RWPE1 (cell line): Measurements from ENCODE around the gene MPC2.

Experiments
- CTCF ChIA-PET: fragments of 350-600 bp; sonication (Branson Sonifier 250); formaldehyde crosslinking; extraction: SDS; loops from one replicate; lab custom pipeline; 2021; lab: Yijun Ruan, JAX
- POLR2A ChIA-PET: fragments of 400-600 bp; formaldehyde crosslinking; extraction: SDS; loops from one replicate; lab custom pipeline; 2020; ENCODE audit warnings: antibody characterized with exemption; ENCODE audit not compliant: low non-redundant PET; lab: Yijun Ruan, JAX
- DNase-seq: peaks from one replicate; pipeline ENCODE4 v3.0.0; 2012; ENCODE audit warnings: low spot score
- H3K27ac ChIP-seq: fragments of 450-650 bp; 2 replicates; pipeline ENCODE4 v1.5.1; 2017
- TF ChIP-seq, protein P1 (sequence below): fragments of 450-650 bp; conservative IDR thresholded peaks from 2 replicates; pipeline ENCODE4 v1.5.1; 2017; ENCODE audit warnings: low read depth, mild to moderate bottlenecking

The MPC2 gene

DNA sequence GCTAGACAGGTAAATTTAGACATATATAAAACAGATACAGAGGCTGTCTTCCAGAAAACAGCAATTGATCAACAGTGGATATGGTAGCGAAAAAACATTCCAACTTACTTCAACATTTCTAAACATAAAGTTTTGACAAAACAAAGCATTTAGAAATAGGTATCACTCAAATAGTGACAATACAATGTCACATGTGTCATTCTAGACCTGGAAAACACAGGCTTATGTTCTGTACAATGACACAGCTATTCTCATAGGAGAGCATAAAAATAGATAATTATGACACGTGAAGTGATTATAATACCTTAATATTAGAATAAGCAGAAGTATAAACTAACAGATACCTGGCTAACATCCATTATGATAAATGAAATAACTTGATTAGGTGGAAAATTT lies 8.4 kb downstream of the MPC2 start:
- no peak for DNase-seq
- ChIA-PET POLR2A (no interaction called here), CTCF (interaction anchor here (0.6 kb wide), 1 partner anchor 212 kb away, joined by 4 read pairs; no protein-coding TSS in a partner anchor)
- TF ChIP-seq, protein P1, sequence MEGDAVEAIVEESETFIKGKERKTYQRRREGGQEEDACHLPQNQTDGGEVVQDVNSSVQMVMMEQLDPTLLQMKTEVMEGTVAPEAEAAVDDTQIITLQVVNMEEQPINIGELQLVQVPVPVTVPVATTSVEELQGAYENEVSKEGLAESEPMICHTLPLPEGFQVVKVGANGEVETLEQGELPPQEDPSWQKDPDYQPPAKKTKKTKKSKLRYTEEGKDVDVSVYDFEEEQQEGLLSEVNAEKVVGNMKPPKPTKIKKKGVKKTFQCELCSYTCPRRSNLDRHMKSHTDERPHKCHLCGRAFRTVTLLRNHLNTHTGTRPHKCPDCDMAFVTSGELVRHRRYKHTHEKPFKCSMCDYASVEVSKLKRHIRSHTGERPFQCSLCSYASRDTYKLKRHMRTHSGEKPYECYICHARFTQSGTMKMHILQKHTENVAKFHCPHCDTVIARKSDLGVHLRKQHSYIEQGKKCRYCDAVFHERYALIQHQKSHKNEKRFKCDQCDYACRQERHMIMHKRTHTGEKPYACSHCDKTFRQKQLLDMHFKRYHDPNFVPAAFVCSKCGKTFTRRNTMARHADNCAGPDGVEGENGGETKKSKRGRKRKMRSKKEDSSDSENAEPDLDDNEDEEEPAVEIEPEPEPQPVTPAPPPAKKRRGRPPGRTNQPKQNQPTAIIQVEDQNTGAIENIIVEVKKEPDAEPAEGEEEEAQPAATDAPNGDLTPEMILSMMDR: no peak
- H3K27ac ChIP-seq: no peak overlapping the region

DNA sequence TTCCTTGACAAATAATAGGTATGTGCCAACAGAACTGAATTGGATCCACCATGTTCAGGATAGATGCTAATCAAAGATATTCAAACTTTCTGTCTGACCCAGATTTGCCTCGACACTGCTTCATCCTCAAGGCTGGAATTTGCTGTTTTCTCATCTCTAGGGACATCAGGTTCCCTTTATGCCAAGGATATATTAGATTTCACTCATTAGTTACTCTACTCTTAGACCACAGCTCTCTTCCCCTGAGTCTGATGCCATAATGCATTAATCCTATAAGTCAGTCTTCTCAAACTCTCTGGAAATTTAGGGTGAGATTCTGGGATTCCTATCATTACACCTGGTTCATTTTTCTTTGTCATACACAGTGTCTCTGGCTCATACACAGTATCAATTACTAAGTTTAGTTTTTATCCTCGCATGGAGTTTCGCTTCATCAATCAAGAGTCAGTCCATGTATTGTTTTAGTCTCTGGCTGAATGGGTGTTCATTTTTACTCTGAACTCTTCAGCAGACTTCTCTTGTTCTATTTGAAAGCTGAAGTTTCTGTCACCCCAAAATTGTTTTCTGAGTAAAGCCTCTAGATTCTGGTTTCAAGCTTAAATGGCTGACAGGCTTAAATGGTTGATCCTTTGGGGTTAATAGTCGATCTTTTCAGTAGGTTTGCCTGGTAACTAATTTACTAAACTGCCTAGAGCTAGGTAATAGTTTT lies 9.7 kb downstream of the MPC2 start:
- TF ChIP-seq, protein P1: no peak
- H3K27ac ChIP-seq: no peak overlapping the region
- DNase-seq: no peak
- ChIA-PET POLR2A (no interaction called here), CTCF (no interaction called here)

DNA sequence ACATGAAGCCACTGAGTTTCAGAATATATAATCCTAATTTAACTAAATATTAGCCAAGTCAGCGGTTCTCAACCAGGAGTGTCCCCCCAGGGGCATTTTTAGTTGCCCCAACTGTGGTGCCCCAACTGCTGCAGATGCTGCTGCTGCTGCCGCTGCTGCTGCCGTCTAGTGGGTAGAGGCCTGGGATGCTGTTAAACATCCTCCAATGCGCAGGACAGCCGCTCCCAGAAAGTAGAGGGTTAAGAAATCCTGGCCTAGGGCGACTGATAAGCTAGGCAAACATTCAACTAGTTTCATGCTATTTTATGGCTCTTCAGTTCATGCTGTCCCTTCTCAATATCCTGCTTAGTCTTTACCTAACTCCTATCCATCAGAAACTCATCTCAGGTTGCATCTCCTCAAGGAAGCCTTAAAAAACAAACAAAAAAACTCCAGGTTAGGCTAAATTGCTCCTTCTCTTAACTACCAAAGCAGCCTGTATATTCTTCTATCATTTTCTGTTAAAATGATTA lies 10.3 kb downstream of the MPC2 start:
- TF ChIP-seq, protein P1: no peak
- H3K27ac ChIP-seq: no peak overlapping the region
- POLR2A ChIA-PET: no interaction called here
- CTCF ChIA-PET: interaction anchor here (0.7 kb wide), 1 partner anchor 70 kb away, joined by 3 read pairs; no protein-coding TSS in a partner anchor
- no peak for DNase-seq

- POLR2A ChIA-PET: no interaction called here
- no peak for DNase-seq
- no peak overlapping the region for H3K27ac ChIP-seq
- TF ChIP-seq, protein P1: no peak
- CTCF ChIA-PET: no interaction called here
Measured at GRCh38 chr1:167924543-167925231, 12.2 kb downstream of the MPC2 start.

- DNase-seq: no peak
- POLR2A ChIA-PET: no interaction called here
- TF ChIP-seq, protein P1: no peak
- H3K27ac ChIP-seq: no peak overlapping the region
- CTCF ChIA-PET: interaction anchor here (0.6 kb wide), 1 partner anchor 21 kb away, joined by 3 read pairs; no protein-coding TSS in a partner anchor
Measured at GRCh38 chr1:167924102-167924501, 12.8 kb downstream of the MPC2 start.

DNA sequence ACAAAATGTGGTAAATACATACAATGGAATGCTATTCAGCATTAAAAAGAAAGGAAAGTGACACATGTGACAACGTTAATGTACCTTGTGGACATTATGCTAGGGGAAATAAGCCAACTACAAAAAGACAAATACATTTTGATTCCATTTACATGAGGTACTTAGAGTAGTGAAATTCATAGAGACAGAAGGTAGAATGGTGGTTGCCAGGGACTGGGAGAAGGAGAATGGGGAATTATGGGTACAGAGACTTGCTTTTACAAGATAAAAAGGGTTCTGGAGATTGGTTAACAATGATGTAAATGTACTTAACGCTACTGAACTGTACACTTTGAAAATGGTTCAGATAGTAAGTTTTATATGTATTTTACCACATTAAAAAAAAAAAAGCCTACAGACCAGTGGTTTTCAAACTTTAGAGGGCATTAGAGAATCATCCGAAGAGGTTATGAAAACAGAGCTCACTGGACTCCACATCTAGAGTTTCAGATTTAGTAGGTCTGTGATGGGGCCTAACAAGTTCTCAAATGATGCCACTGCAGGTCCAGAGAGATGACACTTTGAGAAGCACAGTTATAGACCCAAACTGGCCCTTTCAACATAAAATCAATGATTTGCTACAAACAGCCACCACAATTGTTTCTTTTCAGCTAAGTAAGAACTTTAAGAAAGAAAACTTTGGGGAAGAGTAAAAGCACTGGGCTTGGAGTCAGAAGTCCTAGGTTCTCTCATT lies 13.4 kb downstream of the MPC2 start:
- POLR2A ChIA-PET: no interaction called here
- DNase-seq: no peak
- TF ChIP-seq, protein P1: no peak
- no peak overlapping the region for H3K27ac ChIP-seq
- CTCF ChIA-PET: interaction anchor here (0.6 kb wide), 1 partner anchor 21 kb away, joined by 3 read pairs; no protein-coding TSS in a partner anchor
